ENCODE data around the gene ADORA1. TPM values are rescaled to one million over a fixed set of nuclear protein-coding genes. Genes with fewer than 3 reads are reported as not detected.
A peak's percentile ranks its signal among the peaks of the same experiment; 100 is the strongest.

Gene ADORA1
- total and polyA plus RNA-seq, 2 of the 4 experiments (the other 2 are of a cell fraction) = 0.36 to 0.56 TPM

DNA sequence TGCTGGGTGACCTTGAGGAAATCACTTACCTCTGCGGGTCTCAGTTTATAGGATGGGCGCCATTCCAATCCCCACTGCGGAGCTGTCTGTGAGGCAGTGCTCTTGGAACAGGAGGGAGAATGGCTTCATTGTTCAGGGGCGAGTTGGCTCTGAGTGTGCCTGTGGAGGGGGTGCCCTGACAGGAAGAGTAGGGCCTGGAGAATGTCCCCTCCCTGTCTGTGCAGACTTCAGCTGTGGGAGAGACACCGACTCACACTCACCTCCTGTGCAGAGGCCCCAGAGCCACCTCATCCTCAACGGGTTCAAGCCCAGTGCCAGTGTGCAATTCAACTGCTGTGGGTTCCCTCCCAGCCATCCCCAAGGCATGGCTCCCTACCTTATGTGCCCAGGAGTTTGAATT lies 17.1 kb downstream of the ADORA1 start:
- Histone ChIP-seq H2AK5ac (ENCODE audit: low read depth, low read length) (no peak overlapping the region), H4K20me1 (ENCODE audit: insufficient read depth, low read length) (no peaks in the 10 kb centered on the region), H3K18ac (ENCODE audit: low read depth, low read length) (no peak overlapping the region), H2BK20ac (ENCODE audit: low read depth, low read length) (no peak overlapping the region), H4K5ac (ENCODE audit: low read depth, low read length) (no peak overlapping the region), H3K4ac (ENCODE audit: low read depth, low read length) (no peak overlapping the region), H2BK15ac (ENCODE audit: low read depth, low read length) (no peak overlapping the region), H3K4me3 (ENCODE audit: insufficient read depth, low read depth, low read length) (no peak overlapping the region), H3K14ac (replicated peaks; ENCODE audit: low read depth, low read length) (no peak overlapping the region), H3K9ac (ENCODE audit: low read depth, low read length) (no peak overlapping the region), H3K23ac (ENCODE audit: low read depth, low read length) (no peak overlapping the region), H3K27me3 (ENCODE audit: control insufficient read depth, insufficient read depth, low read length) (peaks cover 16% of the 10 kb centered on the region), H3K79me1 (ENCODE audit: low read depth in 1 of 2, low read length in 2 of 2) (no peaks in the 10 kb centered on the region), H3K4me1 (ENCODE audit: control insufficient read depth, insufficient read depth, low read length) (no peaks in the 10 kb centered on the region; the same call in 1 of the 2 replicates), H2BK5ac (ENCODE audit: low read depth, low read length, poor library complexity, severe bottlenecking) (no peak overlapping the region), H3K27ac (ENCODE audit: insufficient read depth, low read length) (no peak overlapping the region), H2AK9ac (replicated peaks; ENCODE audit: low read depth, low read length, poor library complexity) (no peak overlapping the region), H4K8ac (ENCODE audit: low read depth in 2 of 2, low read length in 2 of 2) (no peak overlapping the region), H3K36me3 (ENCODE audit: control insufficient read depth, insufficient read depth, low read length) (no peaks in the 10 kb centered on the region), H3K9me3 (ENCODE audit: control insufficient read depth, insufficient read depth, low read length) (peaks cover 2% of the 10 kb centered on the region; the same call in 1 of the 2 replicates), H3K9me1 (ENCODE audit: insufficient read depth, low read length) (no peaks in the 10 kb centered on the region), H2AFZ (replicated peaks; ENCODE audit: low read length, poor library complexity) (no peak overlapping the region), H3K56ac (ENCODE audit: extremely low read depth, insufficient read depth, low read length) (no peak overlapping the region), H3K4me2 (ENCODE audit: low read depth, low read length) (no peak overlapping the region), H4K91ac (ENCODE audit: insufficient read depth, low read depth, low read length) (no peak overlapping the region), H2BK120ac (ENCODE audit: low read depth, low read length) (no peak overlapping the region)
- no TSS peak for BruUV-seq (replicated peaks)
- no CpG with 5 or more reads among the region's 6 CpGs for WGBS, 2 experiments (ENCODE audit: extremely low coverage in 2 of 2, insufficient read length in 1 of 2)
- POLR2A ChIA-PET (ENCODE audit: unreplicated experiment) = no interaction called here
- CTCF ChIA-PET = no interaction called here
- in situ Hi-C loops (cut with MboI; ENCODE audit: low sequenced_read_pairs) = no loop called here
- TF ChIP-seq SMC3 (IDR thresholded peaks at IDR 0.05; ENCODE audit: low read depth, low read length) (no peak), BHLHE40 (IDR thresholded peaks at IDR 0.05; ENCODE audit: low read depth, low read length) (no peak), RFX5 (IDR thresholded peaks at IDR 0.05; ENCODE audit: low read depth, low read length) (no peak), MAFK (IDR thresholded peaks at IDR 0.05; ENCODE audit: low read depth, low read length) (no peak), NFE2L2 (IDR thresholded peaks at IDR 0.05; ENCODE audit: low read depth, low read length) (no peak), POLR2A (IDR thresholded peaks at IDR 0.05; ENCODE audit: low read depth, low read length) (no peak), MAZ (IDR thresholded peaks at IDR 0.05; ENCODE audit: borderline replicate concordance, low read depth, low read length) (no peak), CHD1 (IDR thresholded peaks at IDR 0.05; ENCODE audit: low read depth, low read length) (no peak), RCOR1 (IDR thresholded peaks at IDR 0.05; ENCODE audit: insufficient replicate concordance, low read length) (no peak), MXI1 (IDR thresholded peaks at IDR 0.05; ENCODE audit: borderline replicate concordance, low read depth, low read length) (no peak), FOS (IDR thresholded peaks at IDR 0.05; ENCODE audit: low read depth, low read length) (no peak), CEBPB (IDR thresholded peaks at IDR 0.05; ENCODE audit: low read depth, low read length) (no peak), RAD21 (IDR thresholded peaks at IDR 0.05; ENCODE audit: low read length) (no peak)
- TF ChIP-seq, protein P1, sequence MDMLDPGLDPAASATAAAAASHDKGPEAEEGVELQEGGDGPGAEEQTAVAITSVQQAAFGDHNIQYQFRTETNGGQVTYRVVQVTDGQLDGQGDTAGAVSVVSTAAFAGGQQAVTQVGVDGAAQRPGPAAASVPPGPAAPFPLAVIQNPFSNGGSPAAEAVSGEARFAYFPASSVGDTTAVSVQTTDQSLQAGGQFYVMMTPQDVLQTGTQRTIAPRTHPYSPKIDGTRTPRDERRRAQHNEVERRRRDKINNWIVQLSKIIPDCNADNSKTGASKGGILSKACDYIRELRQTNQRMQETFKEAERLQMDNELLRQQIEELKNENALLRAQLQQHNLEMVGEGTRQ (IDR thresholded peaks at IDR 0.05; ENCODE audit: low read depth, low read length) = no peak
- TF ChIP-seq, protein P2, sequence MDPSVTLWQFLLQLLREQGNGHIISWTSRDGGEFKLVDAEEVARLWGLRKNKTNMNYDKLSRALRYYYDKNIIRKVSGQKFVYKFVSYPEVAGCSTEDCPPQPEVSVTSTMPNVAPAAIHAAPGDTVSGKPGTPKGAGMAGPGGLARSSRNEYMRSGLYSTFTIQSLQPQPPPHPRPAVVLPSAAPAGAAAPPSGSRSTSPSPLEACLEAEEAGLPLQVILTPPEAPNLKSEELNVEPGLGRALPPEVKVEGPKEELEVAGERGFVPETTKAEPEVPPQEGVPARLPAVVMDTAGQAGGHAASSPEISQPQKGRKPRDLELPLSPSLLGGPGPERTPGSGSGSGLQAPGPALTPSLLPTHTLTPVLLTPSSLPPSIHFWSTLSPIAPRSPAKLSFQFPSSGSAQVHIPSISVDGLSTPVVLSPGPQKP (IDR thresholded peaks at IDR 0.05; ENCODE audit: borderline replicate concordance, low read depth, low read length) = no peak
- TF ChIP-seq, protein P3, sequence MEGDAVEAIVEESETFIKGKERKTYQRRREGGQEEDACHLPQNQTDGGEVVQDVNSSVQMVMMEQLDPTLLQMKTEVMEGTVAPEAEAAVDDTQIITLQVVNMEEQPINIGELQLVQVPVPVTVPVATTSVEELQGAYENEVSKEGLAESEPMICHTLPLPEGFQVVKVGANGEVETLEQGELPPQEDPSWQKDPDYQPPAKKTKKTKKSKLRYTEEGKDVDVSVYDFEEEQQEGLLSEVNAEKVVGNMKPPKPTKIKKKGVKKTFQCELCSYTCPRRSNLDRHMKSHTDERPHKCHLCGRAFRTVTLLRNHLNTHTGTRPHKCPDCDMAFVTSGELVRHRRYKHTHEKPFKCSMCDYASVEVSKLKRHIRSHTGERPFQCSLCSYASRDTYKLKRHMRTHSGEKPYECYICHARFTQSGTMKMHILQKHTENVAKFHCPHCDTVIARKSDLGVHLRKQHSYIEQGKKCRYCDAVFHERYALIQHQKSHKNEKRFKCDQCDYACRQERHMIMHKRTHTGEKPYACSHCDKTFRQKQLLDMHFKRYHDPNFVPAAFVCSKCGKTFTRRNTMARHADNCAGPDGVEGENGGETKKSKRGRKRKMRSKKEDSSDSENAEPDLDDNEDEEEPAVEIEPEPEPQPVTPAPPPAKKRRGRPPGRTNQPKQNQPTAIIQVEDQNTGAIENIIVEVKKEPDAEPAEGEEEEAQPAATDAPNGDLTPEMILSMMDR (conservative IDR thresholded peaks at IDR 0.05; ENCODE audit: low read depth, low read length) = no peak
- dilution Hi-C loops (cut with HindIII; ENCODE audit: low sequenced_read_pairs, unreplicated experiment) = no loop called here
- intact Hi-C loops (cut with micrococcal nuclease) = no loop called here
- no peak for ATAC-seq (ENCODE audit: low read depth)
- DNase-seq = peak; percentile 48

Data from IMR-90 (cell line).